Measurements from ENCODE around the gene RPL22. TPM values are rescaled to one million over a fixed set of nuclear protein-coding genes. Genes with fewer than 3 reads are reported as not detected.

The RPL22 gene
- total and polyA plus RNA-seq, 2 of the 4 experiments (the other 2 are of a cell fraction): 26.2 to 131 TPM

DNA sequence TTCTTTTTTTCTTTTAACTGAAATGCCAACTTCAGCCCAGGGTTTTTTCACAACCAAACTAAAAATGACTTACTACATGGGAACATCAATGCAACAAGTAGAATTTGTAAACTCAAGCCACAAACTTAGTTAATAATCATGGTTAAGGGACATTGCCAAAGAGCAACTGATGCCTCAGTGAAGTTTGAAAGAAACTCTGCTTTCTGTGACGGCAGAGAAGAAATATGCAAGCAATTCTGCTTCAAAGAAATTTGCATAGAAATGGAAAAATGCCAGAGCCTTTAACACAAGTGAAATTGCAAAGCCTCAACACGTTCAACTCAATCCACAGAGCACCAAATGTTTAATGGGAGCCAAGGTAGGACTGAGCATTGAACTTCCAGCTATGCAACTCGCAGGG, 14.2 kb downstream of the RPL22 start:
- H3K9me3 ChIP-seq (ENCODE audit: control insufficient read depth, insufficient read depth, low read length): no peaks in the 10 kb centered on the region
- H2AK5ac ChIP-seq (ENCODE audit: low read depth, low read length): no peak overlapping the region
- CTCF ChIA-PET: interaction anchor here (0.9 kb wide), 1 partner anchor 13 kb away, joined by 5 read pairs; no protein-coding TSS in a partner anchor
- H3K9ac ChIP-seq (ENCODE audit: low read depth, low read length): no peak overlapping the region
- H3K18ac ChIP-seq (ENCODE audit: low read depth, low read length): no peak overlapping the region
- 0 out of 2 replicates have a peak overlapping the region, but pooled peaks have one; percentile 17 for H3K4me2 ChIP-seq (ENCODE audit: low read depth, low read length)
- in situ Hi-C loops (cut with MboI; ENCODE audit: low sequenced_read_pairs) (no loop called here), intact Hi-C loops (cut with micrococcal nuclease) (loop anchor here (1.0 kb wide), 1 partner anchor 132 kb away; no protein-coding TSS in a partner anchor), dilution Hi-C loops (cut with HindIII; ENCODE audit: low sequenced_read_pairs, unreplicated experiment) (no loop called here)
- ATAC-seq (ENCODE audit: low read depth): peak; percentile 40
- H2BK20ac ChIP-seq (ENCODE audit: low read depth, low read length): no peak overlapping the region
- no peak overlapping the region for H3K4ac ChIP-seq (ENCODE audit: low read depth, low read length)
- POLR2A ChIA-PET (ENCODE audit: unreplicated experiment): no interaction called here
- no TSS peak for BruUV-seq (replicated peaks)
- H2BK5ac ChIP-seq (ENCODE audit: low read depth, low read length, poor library complexity, severe bottlenecking): no peak overlapping the region
- no peak overlapping the region for H2BK15ac ChIP-seq (ENCODE audit: low read depth, low read length)
- H3K27ac ChIP-seq (ENCODE audit: insufficient read depth, low read length): no peak overlapping the region
- H3K4me3 ChIP-seq (ENCODE audit: insufficient read depth, low read depth, low read length): no peak overlapping the region
- H3K14ac ChIP-seq (replicated peaks; ENCODE audit: low read depth, low read length): no peak overlapping the region
- H3K27me3 ChIP-seq (ENCODE audit: control insufficient read depth, insufficient read depth, low read length): peaks cover 11% of the 10 kb centered on the region; the same call in 1 of the 2 replicates
- H4K91ac ChIP-seq (ENCODE audit: insufficient read depth, low read depth, low read length): no peak overlapping the region
- H3K4me1 ChIP-seq (ENCODE audit: control insufficient read depth, insufficient read depth, low read length): peaks cover 14% of the 10 kb centered on the region
- peaks cover 15% of the 10 kb centered on the region for H3K9me1 ChIP-seq (ENCODE audit: insufficient read depth, low read length)
- H2BK120ac ChIP-seq (ENCODE audit: low read depth, low read length): no peak overlapping the region
- no peak overlapping the region for H4K5ac ChIP-seq (ENCODE audit: low read depth, low read length)
- DNase-seq: peak; percentile 82
- no peak overlapping the region for H3K23ac ChIP-seq (ENCODE audit: low read depth, low read length)
- TF ChIP-seq SMC3 (IDR thresholded peaks at IDR 0.05; ENCODE audit: low read depth, low read length): no peak
- TF ChIP-seq CEBPB (IDR thresholded peaks at IDR 0.05; ENCODE audit: low read depth, low read length): peak; percentile 42; the same call in 1 of the 2 replicates
- WGBS, 2 experiments (ENCODE audit: extremely low coverage in 2 of 2, insufficient read length in 1 of 2): 64% methylated on average over 2 of the region's 3 CpGs; no CpG with 5 or more reads in 1 of the 2 experiments
- no peak overlapping the region for H2AFZ ChIP-seq (replicated peaks; ENCODE audit: low read length, poor library complexity)
- H3K36me3 ChIP-seq (ENCODE audit: control insufficient read depth, insufficient read depth, low read length): peaks cover 32% of the 10 kb centered on the region
- peaks cover 60% of the 10 kb centered on the region for H4K20me1 ChIP-seq (ENCODE audit: insufficient read depth, low read length)
- no peak overlapping the region for H2AK9ac ChIP-seq (replicated peaks; ENCODE audit: low read depth, low read length, poor library complexity)
- H3K79me1 ChIP-seq (ENCODE audit: low read depth in 1 of 2, low read length in 2 of 2): peaks cover 17 to 36% of the 10 kb centered on the region in 2 experiments
- no peak overlapping the region for H4K8ac ChIP-seq (ENCODE audit: low read depth in 2 of 2, low read length in 2 of 2)
- H3K56ac ChIP-seq (ENCODE audit: extremely low read depth, insufficient read depth, low read length): no peak overlapping the region

All from IMR-90 (cell line).